Measurements from ENCODE around the gene MVB12B.

GRCh38 chr9:126532489-126532888, 205.9 kb downstream of the MVB12B start:
- no peak for TF ChIP-seq ZNF274 (IDR thresholded peaks at IDR 0.05; ENCODE audit: low read depth, low read length)
- no peak for TF ChIP-seq YY1 (IDR thresholded peaks at IDR 0.05; ENCODE audit: insufficient read depth, insufficient read length)
- no peak for TF ChIP-seq SUZ12 (IDR thresholded peaks at IDR 0.05; ENCODE audit: extremely low read depth, insufficient read depth, insufficient read length)
